H1 (cell line): ENCODE measurements around the gene CFDP1. TPM values are rescaled to one million over a fixed set of nuclear protein-coding genes. Genes with fewer than 3 reads are reported as not detected.

Experiments used
- CTCF ChIA-PET: fragments of 300-600 bp; sonication (Branson Sonifier 250); formaldehyde crosslinking; loops from one replicate; lab custom pipeline; 2021; ENCODE audit not compliant: partially characterized antibody; lab: Charles Lee
- POLR2A ChIA-PET: fragments of 300-600 bp; sonication (Branson Sonifier 250); formaldehyde crosslinking; loops from one replicate; lab custom pipeline; 2021; ENCODE audit warnings: inconsistent platforms; ENCODE audit not compliant: partially characterized antibody; lab: Charles Lee
- DNase-seq, 2 experiments: peaks; one replicate each; pipeline versions ENCODE4 v3.0.0 to v3.0.0-alpha.2; 2010 to 2022; ENCODE audit warnings: low spot score in 2 of 2, low read depth in 1 of 2, mixed read lengths in 1 of 2
- FAIRE-seq: peaks from 2 replicates; lab custom pipeline; 2011; peaks lifted over from hg19 to GRCh38; lab: Jason Lieb, UNC
- H2AFZ ChIP-seq: 2 replicates; pipeline ENCODE4 v1.8.1; 2012; ENCODE audit warnings: low read length, inconsistent platforms
- H2AK5ac ChIP-seq: 2 replicates; pipeline ENCODE4 v1.6.1; 2013; ENCODE audit warnings: low read depth, low read length
- H2BK120ac ChIP-seq: replicated peaks from 2 replicates; pipeline ENCODE3; 2013; ENCODE audit warnings: low read depth, low read length, inconsistent platforms
- H2BK12ac ChIP-seq: 2 replicates; pipeline ENCODE4 v1.6.1; 2013; ENCODE audit warnings: low read depth, low read length
- H2BK15ac ChIP-seq: 2 replicates; pipeline ENCODE4 v1.6.1; 2013; ENCODE audit warnings: low read length
- H2BK20ac ChIP-seq: 2 replicates; pipeline ENCODE4 v1.6.1; 2013; ENCODE audit warnings: low read length
- H2BK5ac ChIP-seq: 2 replicates; pipeline ENCODE4 v1.6.1; 2013; ENCODE audit warnings: low read depth, low read length
- H3K14ac ChIP-seq: 2 replicates; pipeline ENCODE4 v1.6.1; 2013; ENCODE audit warnings: inconsistent platforms; ENCODE audit not compliant: insufficient read length
- H3K18ac ChIP-seq: 2 replicates; pipeline ENCODE4 v1.6.1; 2013; ENCODE audit warnings: low read length; ENCODE audit errors: extremely low read depth
- H3K23ac ChIP-seq: 2 replicates; pipeline ENCODE4 v1.6.1; 2013; ENCODE audit warnings: inconsistent platforms; ENCODE audit not compliant: insufficient read length
- H3K23me2 ChIP-seq: 2 replicates; pipeline ENCODE4 v1.6.1; 2013; ENCODE audit warnings: low read depth, low read length
- H3K27ac ChIP-seq: 2 replicates; pipeline ENCODE4 v1.6.1; 2011; ENCODE audit warnings: low read depth, low read length, inconsistent platforms
- H3K27me3 ChIP-seq, 4 experiments: replicated peaks in 1 of 4; 1 replicate in 1 of 4; 2 replicates in 3 of 4; pipeline versions ENCODE4 v1.6.1 to v1.8.1; 2011 to 2013; ENCODE audit warnings: low read length in 3 of 4, mild to moderate bottlenecking in 3 of 4, inconsistent platforms in 2 of 4, mixed read lengths in 2 of 4, moderate library complexity in 1 of 4; ENCODE audit not compliant: control insufficient read depth in 3 of 4, insufficient read depth in 3 of 4; ENCODE audit errors: extremely low read depth in 1 of 4
- H3K36me3 ChIP-seq, 4 experiments: 2 replicates each; pipeline versions ENCODE4 v1.6.1 to v1.8.1; 2011 to 2013; ENCODE audit warnings: mild to moderate bottlenecking in 4 of 4, low read length in 3 of 4, moderate library complexity in 2 of 4, control low read depth in 1 of 4, inconsistent platforms in 1 of 4; ENCODE audit not compliant: insufficient read depth in 4 of 4, control insufficient read depth in 2 of 4
- H3K4ac ChIP-seq: replicated peaks from 2 replicates; pipeline ENCODE3; 2013; ENCODE audit warnings: low read length, low read depth, mixed read lengths, inconsistent platforms; ENCODE audit not compliant: insufficient read length
- H3K4me1 ChIP-seq, 4 experiments: replicated peaks in 1 of 4; 1 replicate in 1 of 4; 2 replicates in 3 of 4; pipeline versions ENCODE4 v1.6.1 to v1.8.1; 2011 to 2013; ENCODE audit warnings: low read length in 3 of 4, inconsistent platforms in 2 of 4, mixed read lengths in 1 of 4; ENCODE audit not compliant: insufficient read depth in 4 of 4, control insufficient read depth in 3 of 4
- H3K4me2 ChIP-seq, 2 experiments: 2 replicates each; pipeline versions ENCODE4 v1.6.1 to v1.8.1; 2011 to 2013; ENCODE audit warnings: low read depth in 2 of 2, low read length in 2 of 2, control low read depth in 1 of 2, inconsistent platforms in 1 of 2, mild to moderate bottlenecking in 1 of 2; ENCODE audit not compliant: insufficient read depth in 1 of 2
- H3K4me3 ChIP-seq, 4 experiments: fragments of 200-600, 300-600 bp in 1 of 4; sonication (generic), shearing (Covaris generic), sonication (Bioruptor Twin) in 1 of 4; 2 replicates each; pipeline versions ENCODE4 v1.5.1 to v1.8.1; 2011 to 2016; ENCODE audit warnings: low read length in 4 of 4, low read depth in 3 of 4, control low read depth in 2 of 4, inconsistent platforms in 2 of 4, mild to moderate bottlenecking in 2 of 4, mixed read lengths in 1 of 4, moderate library complexity in 1 of 4; ENCODE audit not compliant: insufficient read depth in 2 of 4; ENCODE audit errors: extremely low read depth in 1 of 4
- H3K56ac ChIP-seq: replicated peaks from 2 replicates; pipeline ENCODE3; 2013; ENCODE audit warnings: low read depth, mild to moderate bottlenecking, mixed read lengths, low read length, inconsistent platforms; ENCODE audit not compliant: insufficient read length
- H3K79me1 ChIP-seq: 2 replicates; pipeline ENCODE4 v1.6.1; 2013; ENCODE audit warnings: low read depth, low read length, control low read depth
- H3K79me2 ChIP-seq, 2 experiments: 2 replicates each; pipeline versions ENCODE4 v1.6.1 to v1.8.1; 2012 to 2013; ENCODE audit warnings: low read length in 2 of 2, mild to moderate bottlenecking in 2 of 2, inconsistent platforms in 1 of 2; ENCODE audit not compliant: insufficient read depth in 2 of 2, control insufficient read depth in 1 of 2
- H3K9ac ChIP-seq, 4 experiments: replicated peaks in 1 of 4; 1 replicate in 1 of 4; 2 replicates in 3 of 4; pipeline versions ENCODE4 v1.6.1 to v1.8.1; 2011 to 2013; ENCODE audit warnings: low read depth in 3 of 4, low read length in 3 of 4, control low read depth in 2 of 4, mild to moderate bottlenecking in 2 of 4, moderate library complexity in 2 of 4, inconsistent platforms in 1 of 4; ENCODE audit errors: extremely low read depth in 1 of 4
- H3K9me3 ChIP-seq, 2 experiments: 2 replicates each; pipeline versions ENCODE4 v1.6.1 to v1.8.1; 2012 to 2013; ENCODE audit warnings: mild to moderate bottlenecking in 2 of 2, moderate library complexity in 2 of 2, control low read depth in 1 of 2, inconsistent platforms in 1 of 2, low read depth in 1 of 2, low read length in 1 of 2, mixed read lengths in 1 of 2; ENCODE audit not compliant: insufficient read depth in 2 of 2
- H4K20me1 ChIP-seq, 2 experiments: replicated peaks in 1 of 2; 2 replicates each; pipeline versions ENCODE3 to v1.8.1; 2011 to 2013; ENCODE audit warnings: inconsistent platforms in 2 of 2, low read length in 2 of 2, mild to moderate bottlenecking in 1 of 2; ENCODE audit not compliant: insufficient read depth in 2 of 2, control insufficient read depth in 1 of 2
- H4K5ac ChIP-seq: 2 replicates; pipeline ENCODE4 v1.6.1; 2013; ENCODE audit warnings: low read length, low read depth, mixed read lengths, inconsistent platforms; ENCODE audit not compliant: insufficient read length
- H4K8ac ChIP-seq: 2 replicates; pipeline ENCODE4 v1.8.0; 2013; ENCODE audit warnings: mild to moderate bottlenecking, moderate library complexity, low read length, inconsistent platforms; ENCODE audit not compliant: insufficient read depth; ENCODE audit errors: extremely low read depth
- H4K91ac ChIP-seq: replicated peaks from 2 replicates; pipeline ENCODE3; 2013; ENCODE audit warnings: low read length, mixed read lengths, inconsistent platforms; ENCODE audit not compliant: insufficient read length
- MAX ChIP-seq: IDR thresholded peaks from 2 replicates; pipeline ENCODE4 v1.6.1; 2012; ENCODE audit warnings: inconsistent platforms
- NANOG ChIP-seq: IDR thresholded peaks from 2 replicates; pipeline ENCODE4 v1.6.1; 2011; ENCODE audit warnings: low read length, low read depth, mild to moderate bottlenecking, inconsistent platforms; ENCODE audit not compliant: insufficient read depth, poor library complexity, severe bottlenecking
- POLR2A ChIP-seq, 2 experiments: IDR thresholded peaks; 1 replicate in 1 of 2; 2 replicates in 1 of 2; pipeline ENCODE4 v1.6.1; 2011; ENCODE audit warnings: low read depth in 2 of 2, low read length in 2 of 2, mild to moderate bottlenecking in 2 of 2; ENCODE audit errors: control extremely low read depth in 1 of 2
- WGBS, 2 experiments: shearing (Covaris generic) in 1 of 2; methylation state at CpG; one replicate each; pipeline versions ENCODE4 v1.1.6 to v1.1.7; 2013 to 2015; ENCODE audit warnings: low lambda C conversion rate in 2 of 2, mixed read lengths in 2 of 2, inconsistent platforms in 1 of 2, low coverage in 1 of 2, missing lambda C conversion rate in 1 of 2; ENCODE audit not compliant: insufficient replicate concordance in 2 of 2, insufficient coverage in 1 of 2, insufficient read length in 1 of 2; ENCODE audit errors: extremely low coverage in 1 of 2, missing lambda C conversion rate in 1 of 2; 5-methylcytosine and 5-hydroxymethylcytosine counted together
- polyA plus RNA-seq, 7 experiments: library from polyadenylated mRNA; depleted of rRNA in 3 of 7; stranded (reverse) in 5 of 7; unstranded in 2 of 7; fragments of >200 nt in 5 of 7; fragments of 200-250 nt in 2 of 7; gene quantifications; 1 replicate in 5 of 7; 2 replicates in 1 of 7; 4 replicates in 1 of 7; pipeline versions ENCODE4 v1.2.1 to v1.2.3, GENCODE V29; 2011 to 2013; ENCODE audit warnings: missing spikeins in 2 of 7, mixed read lengths in 2 of 7
- total RNA-seq: library from RNA; stranded (reverse); fragmentation: NEBNext Ultra II Directional; extraction: Animal tissue kit (Norgen Biotek cat#: 25700); gene quantifications from 2 replicates; pipeline ENCODE4 v1.2.1, GENCODE V29; 2021

The CFDP1 gene
- total and polyA plus RNA-seq, 2 of the 8 experiments (the other 6 are each of a cell fraction or from before 2014, with no cell fraction given), result 25.5 to 77.3 TPM

- Histone ChIP-seq H3K4ac (no peak overlapping the region), H3K4me1 (no peaks in the 10 kb centered on the region), H2BK12ac (no peak overlapping the region), H3K27ac (no peak overlapping the region), H2BK15ac (no peak overlapping the region), H3K9me3 (no peaks in the 10 kb centered on the region), H3K56ac (no peak overlapping the region), H4K8ac (no peak overlapping the region), H3K4me2 (no peak overlapping the region), H2BK5ac (no peak overlapping the region), H3K14ac (no peak overlapping the region), H3K79me1 (no peaks in the 10 kb centered on the region), H3K23me2 (no peaks in the 10 kb centered on the region), H3K27me3 (no peaks in the 10 kb centered on the region), H2BK20ac (no peak overlapping the region), H3K79me2 (no peaks in the 10 kb centered on the region), H2AK5ac (no peak overlapping the region), H4K91ac (no peak overlapping the region), H3K18ac (no peak overlapping the region), H4K20me1 (no peaks in the 10 kb centered on the region), H3K4me3 (no peak overlapping the region), H2AFZ (no peak overlapping the region), H3K36me3 (no peaks in the 10 kb centered on the region), H3K23ac (no peak overlapping the region), H2BK120ac (no peak overlapping the region), H4K5ac (no peak overlapping the region), H3K9ac (no peak overlapping the region)
- ChIA-PET POLR2A (interaction anchor here (1.0 to 3.4 kb wide), 3 partner anchors 19 to 62 kb away, joined by 3 to 14 read pairs (median 4); no protein-coding TSS in a partner anchor), CTCF (interaction anchor here (0.8 to 2.9 kb wide), 8 partner anchors 9 to 117 kb away, joined by 3 to 16 read pairs (median 4); no protein-coding TSS in a partner anchor)
- no peak for DNase-seq
- TF ChIP-seq POLR2A (IDR thresholded peaks at IDR 0.05; ENCODE audit: control extremely low read depth in 1 of 2, low read depth in 2 of 2, low read length in 2 of 2) (no peak), NANOG (no peak), MAX (no peak)
- no peak for FAIRE-seq
- WGBS, 2 experiments, result 87% methylated on average over 23 of the region's 23 CpGs; no CpG with 5 or more reads in 1 of the 2 experiments
These were observed 160.0 kb downstream of the CFDP1 start for GRCh38 chr16:75273054-75273925.
